Measurements from ENCODE around the gene LATS2.
"Not testable (repeated sequence)": the region's sequence is repeated elsewhere in the genome, so short reads cannot be mapped to it uniquely, and the experiment has no call there.

Gene LATS2

DNA sequence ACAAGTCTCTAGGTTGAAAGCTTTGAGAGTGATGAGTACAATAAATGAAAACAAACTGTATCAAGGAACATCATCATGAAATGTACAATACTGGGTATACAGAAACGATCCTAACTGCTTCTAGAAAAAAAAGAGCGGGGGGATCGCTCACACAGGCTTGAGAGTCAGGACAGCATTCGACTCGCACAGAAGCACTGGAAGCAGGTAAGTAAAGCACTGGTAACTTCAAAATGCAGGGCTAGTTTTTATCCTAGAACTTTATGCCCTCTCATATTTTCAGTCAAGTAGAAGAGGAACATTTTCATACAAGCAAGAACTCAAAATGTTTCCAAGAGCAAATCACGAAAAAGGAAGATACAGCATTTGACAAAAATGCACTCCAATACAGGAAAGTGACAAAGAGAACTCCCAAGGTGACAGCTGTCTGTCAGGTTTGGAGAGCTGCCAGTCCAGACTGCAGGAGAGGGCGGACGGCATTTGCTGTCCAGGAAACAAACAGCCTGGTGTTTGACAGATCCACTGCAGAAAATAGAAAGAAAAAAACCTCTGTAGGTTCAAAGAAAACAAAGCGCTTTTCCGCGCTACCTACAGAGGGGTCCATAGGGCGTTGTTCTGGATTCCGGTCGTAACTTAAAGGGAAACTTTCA, 100.6 kb downstream of the LATS2 start:
- DNase-seq (ENCODE audit: low read depth), result no peak

GRCh38 chr13:20957049-20957620, 104.3 kb downstream of the LATS2 start:
- DNase-seq (ENCODE audit: low read depth), result not testable (repeated sequence)

GRCh38 chr13:20955496-20955895, 105.9 kb downstream of the LATS2 start:
- DNase-seq (ENCODE audit: low read depth), result no peak

DNA sequence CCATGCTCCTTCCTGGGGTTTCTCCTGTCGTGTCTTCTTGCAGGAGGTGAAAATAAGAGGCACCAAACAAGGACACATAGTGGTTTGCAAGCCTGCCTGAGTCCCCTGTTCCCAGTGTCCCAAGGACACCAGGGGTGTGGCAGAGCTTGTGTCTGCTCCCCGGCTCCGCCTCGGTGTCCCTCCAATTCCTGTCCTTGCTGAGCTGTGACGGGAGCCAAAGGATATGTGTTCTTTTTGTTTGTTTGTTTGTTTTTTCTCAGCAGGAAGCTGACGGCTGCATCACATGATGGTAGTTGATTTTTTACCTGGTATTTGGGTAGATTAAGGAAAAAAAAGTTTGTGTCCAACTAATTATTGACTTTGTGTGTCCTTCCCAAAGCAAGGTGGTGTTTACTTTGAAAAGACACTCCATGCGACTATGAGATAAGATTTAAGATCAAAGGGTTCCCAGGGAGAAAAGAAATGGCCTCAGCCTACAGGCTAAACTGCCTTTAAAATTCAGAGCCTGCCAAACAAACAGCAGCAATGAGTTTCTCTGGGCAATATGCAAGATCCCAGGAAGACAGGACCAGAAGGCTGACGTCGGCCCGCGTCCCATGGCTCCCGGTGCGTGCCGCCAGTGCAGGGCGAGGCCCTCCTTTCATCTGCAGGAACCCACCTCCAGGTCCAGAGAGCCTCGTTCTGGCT, 108.0 kb downstream of the LATS2 start:
- DNase-seq (ENCODE audit: low read depth), result no peak

GRCh38 chr13:20952838-20953237, 108.5 kb downstream of the LATS2 start:
- no peak for DNase-seq (ENCODE audit: low read depth)

DNA sequence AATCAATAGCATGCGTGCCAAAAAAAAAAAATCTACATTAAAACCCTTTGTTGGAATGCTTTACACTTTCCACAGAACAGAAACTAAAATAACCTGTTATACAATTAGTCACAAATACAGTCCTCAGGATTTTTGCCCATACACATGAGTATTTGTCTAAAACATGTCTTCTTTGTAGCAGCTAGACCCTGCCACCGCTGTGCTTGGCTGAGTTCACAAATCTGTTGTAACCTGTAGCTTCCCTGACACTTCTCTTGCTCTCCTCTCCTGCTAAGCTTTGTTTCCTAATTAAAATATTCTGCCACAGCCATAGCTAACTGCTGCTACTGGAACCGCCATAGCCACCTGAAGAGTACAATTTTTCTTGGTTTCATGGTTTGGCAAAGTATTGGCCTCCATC, 113.4 kb downstream of the LATS2 start:
- DNase-seq (ENCODE audit: low read depth), result not testable (repeated sequence)

GRCh38 chr13:20945952-20946383, 115.4 kb downstream of the LATS2 start:
- no peak for DNase-seq (ENCODE audit: low read depth)

- DNase-seq (ENCODE audit: low read depth), result no peak
Observed at GRCh38 chr13:20942938-20943559, 118.3 kb downstream of the LATS2 start.

DNA sequence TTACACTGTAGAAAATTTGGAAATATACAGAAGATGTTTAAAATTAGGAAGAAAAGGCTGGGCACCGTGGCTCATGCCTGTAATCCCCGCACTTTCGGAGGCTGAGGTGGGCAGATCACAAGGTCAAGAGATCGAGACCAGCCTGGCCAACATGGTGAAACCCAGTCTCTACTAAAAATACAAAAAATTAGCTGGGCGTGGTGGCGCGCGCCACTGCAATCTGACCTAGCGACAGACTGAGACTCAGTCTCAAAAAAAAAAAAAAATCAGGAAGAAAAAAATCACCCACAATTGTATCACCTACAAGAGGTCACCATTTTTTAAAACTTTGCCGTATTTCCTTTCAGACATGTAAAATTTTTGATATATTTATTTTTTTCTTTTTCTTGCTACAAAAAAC, 120.9 kb downstream of the LATS2 start:
- DNase-seq (ENCODE audit: low read depth), result not testable (repeated sequence)

DNA sequence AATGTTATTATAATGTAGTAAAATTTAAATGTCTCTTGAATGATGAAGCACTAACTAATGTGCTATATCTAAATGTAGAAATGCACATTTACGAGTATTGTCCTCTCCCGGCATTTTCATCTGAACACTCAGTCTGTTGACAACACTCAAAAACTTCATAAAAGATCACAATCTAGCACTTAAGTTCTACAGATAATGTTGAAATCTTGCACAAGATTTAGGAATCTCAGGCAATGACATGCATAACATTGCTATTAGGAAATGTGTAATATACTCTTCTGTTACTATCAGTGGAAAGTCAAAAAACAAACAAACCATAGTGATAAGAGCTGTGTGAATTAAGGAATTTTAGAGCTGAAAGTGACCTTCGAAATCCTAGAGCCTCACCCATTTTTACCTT, 121.3 kb downstream of the LATS2 start:
- no peak for DNase-seq (ENCODE audit: low read depth)

DNA sequence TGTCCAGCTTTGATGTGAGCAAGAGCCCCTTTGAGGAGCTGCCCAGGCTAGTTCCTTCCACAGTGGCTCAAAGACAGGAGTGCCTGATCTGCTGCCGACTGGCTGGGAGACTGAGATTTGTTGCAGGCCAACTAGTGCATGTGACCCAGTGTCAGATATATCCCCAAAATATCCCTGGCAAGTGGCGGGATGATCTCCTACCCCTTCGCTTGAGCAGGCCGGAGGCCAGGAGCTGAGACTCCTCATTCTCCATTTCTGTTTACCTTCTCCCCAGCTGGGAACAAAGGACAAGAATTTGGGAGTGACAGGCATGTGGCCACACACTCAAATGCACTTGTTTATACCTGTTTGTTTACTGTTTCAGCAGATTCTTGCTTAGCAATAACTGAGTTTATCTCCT, 121.7 kb downstream of the LATS2 start:
- no peak for DNase-seq (ENCODE audit: low read depth)

GRCh38 chr13:20938302-20938701, 123.1 kb downstream of the LATS2 start:
- no peak for DNase-seq (ENCODE audit: low read depth)

DNA sequence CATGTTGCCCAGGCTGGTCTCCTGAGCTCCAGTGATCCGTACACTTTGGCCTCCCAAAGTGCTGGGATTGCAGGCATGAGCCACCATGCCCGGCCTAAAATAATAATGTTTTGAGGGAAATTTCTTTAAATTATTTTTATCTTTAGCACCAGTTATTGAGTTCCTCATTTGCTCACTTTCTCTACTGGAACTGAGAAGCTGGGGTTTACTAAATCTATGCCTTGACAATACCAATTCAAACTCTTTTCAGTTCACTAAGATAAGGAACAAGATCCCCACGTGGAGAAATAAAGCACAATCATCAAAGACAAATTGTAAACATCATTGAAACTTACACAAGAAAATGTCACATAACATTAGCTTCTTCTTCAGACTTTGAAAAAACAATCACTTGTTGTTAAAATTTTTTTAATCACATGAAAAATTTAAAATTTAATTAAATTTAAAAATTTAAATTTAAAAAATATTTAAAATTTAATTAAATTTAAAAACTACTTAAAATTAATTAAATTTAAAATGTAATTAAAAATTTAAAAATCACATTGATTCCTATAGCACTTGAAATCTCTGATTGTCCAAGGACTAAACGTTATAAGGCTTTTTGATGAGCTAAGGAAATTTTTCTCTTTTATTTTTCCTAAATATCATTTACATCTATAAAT, 133.7 kb downstream of the LATS2 start:
- no peak for DNase-seq (ENCODE audit: low read depth)

GRCh38 chr13:20925395-20925790, 136.0 kb downstream of the LATS2 start:
- not testable (repeated sequence) for DNase-seq (ENCODE audit: low read depth)

- peak; percentile 50 for DNase-seq (ENCODE audit: low read depth)
Observed at GRCh38 chr13:20924758-20925394, 136.5 kb downstream of the LATS2 start.

DNA sequence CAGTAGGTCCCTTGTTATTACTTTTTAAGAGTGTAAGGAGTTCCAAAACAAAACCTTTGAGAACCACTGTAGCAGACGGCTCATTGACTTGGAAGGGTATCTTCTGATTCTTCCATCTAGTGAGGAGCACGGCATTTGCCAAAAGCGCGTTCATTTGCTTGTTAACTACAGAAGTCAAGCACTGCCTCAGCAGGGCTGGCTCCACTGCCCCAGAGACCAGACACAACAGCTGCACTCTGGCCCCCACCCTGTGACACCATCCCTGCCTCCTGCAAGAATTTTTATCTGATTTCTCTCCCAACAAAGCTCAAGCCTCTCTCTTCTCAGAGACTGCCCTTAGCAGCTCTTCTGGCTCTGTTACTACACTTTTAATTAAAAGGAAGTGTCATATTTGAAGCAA, 138.1 kb downstream of the LATS2 start:
- DNase-seq (ENCODE audit: low read depth), result no peak

Measured in stimulated activated CD8-positive, alpha-beta memory T cell treated with anti-CD3 and anti-CD28 coated beads, Interleukin-7, amount 100 ng/mL, for 24 hours (primary cell).